ENCODE measurements around the gene AKT2.

The AKT2 gene

DNA sequence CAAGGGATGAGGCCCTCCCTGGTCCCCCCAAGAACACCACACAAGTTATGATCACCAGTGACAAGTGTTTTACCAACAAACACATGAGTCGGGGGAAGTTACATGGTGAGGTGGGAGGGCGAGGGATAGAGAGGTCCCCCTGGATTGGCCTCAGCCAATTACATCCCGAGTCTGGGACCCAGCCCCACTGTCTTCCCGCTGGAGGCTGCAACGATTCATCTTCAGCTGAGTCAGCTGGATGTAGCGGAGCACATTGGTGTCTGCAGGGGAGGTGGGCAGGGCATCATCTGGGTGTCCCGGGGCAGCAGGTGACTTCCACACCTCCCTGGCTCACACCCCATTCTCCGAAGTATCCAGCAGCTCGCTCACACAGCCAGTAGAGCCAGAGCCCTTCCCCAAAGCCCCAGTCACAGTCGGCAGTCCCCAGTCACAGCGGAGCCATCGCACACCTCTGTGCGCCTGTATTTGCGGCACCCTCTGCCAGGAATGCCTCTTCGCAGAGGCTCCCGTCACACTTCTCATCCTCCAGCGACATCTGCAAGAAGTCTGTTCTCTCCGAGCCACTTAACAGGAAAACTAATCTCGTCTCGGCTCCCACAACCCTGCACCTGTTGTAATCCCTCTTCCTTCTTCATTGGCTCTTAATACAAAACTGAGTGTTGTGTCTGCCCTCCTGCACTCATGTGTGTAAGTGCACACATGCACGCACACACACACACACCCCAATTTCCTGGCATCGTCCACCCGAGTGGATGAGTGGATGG, 69.0 kb downstream of the AKT2 start:
- Histone ChIP-seq H3K79me2 (ENCODE audit: control insufficient read depth, insufficient read depth, low read length, unreplicated experiment) (no peaks in the 10 kb centered on the region), H3K4me3 (ENCODE audit: low read depth, low read length) (no peak overlapping the region), H3K27me3 (ENCODE audit: insufficient read depth, low read length) (peaks cover 22% of the 10 kb centered on the region), H2AFZ (ENCODE audit: low read length, unreplicated experiment) (no peak overlapping the region), H3K4me1 (ENCODE audit: control insufficient read depth, insufficient read depth, low read length, unreplicated experiment) (peaks cover 7% of the 10 kb centered on the region), H3K36me3 (ENCODE audit: insufficient read depth, low read length) (no peaks in the 10 kb centered on the region), H3K27ac (ENCODE audit: low read depth, low read length) (no peak overlapping the region)

DNA sequence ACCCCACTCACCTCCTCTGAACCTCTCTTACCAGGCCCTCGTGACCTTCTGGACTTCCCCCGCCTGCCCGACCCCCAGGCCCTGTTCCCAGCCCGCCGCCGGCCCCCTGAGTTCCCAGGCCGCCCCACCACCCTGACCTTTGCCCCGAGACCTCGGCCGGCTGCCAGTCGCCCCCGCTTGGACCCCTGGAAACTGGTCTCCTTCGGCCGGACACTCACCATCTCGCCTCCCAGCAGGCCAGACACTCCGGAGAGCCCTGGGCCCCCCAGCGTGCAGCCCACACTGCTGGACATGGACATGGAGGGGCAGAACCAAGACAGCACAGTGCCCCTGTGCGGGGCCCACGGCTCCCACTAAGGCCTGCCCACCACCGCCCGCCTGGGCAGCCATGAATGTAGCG, 70.2 kb downstream of the AKT2 start:
- peaks cover 22% of the 10 kb centered on the region for H3K27me3 ChIP-seq (ENCODE audit: insufficient read depth, low read length)
- H3K36me3 ChIP-seq (ENCODE audit: insufficient read depth, low read length), result no peaks in the 10 kb centered on the region
- no peak overlapping the region for H2AFZ ChIP-seq (ENCODE audit: low read length, unreplicated experiment)
- no peak overlapping the region for H3K4me3 ChIP-seq (ENCODE audit: low read depth, low read length)
- H3K4me1 ChIP-seq (ENCODE audit: control insufficient read depth, insufficient read depth, low read length, unreplicated experiment), result peaks cover 4% of the 10 kb centered on the region
- no peaks in the 10 kb centered on the region for H3K79me2 ChIP-seq (ENCODE audit: control insufficient read depth, insufficient read depth, low read length, unreplicated experiment)
- no peak overlapping the region for H3K27ac ChIP-seq (ENCODE audit: low read depth, low read length)

DNA sequence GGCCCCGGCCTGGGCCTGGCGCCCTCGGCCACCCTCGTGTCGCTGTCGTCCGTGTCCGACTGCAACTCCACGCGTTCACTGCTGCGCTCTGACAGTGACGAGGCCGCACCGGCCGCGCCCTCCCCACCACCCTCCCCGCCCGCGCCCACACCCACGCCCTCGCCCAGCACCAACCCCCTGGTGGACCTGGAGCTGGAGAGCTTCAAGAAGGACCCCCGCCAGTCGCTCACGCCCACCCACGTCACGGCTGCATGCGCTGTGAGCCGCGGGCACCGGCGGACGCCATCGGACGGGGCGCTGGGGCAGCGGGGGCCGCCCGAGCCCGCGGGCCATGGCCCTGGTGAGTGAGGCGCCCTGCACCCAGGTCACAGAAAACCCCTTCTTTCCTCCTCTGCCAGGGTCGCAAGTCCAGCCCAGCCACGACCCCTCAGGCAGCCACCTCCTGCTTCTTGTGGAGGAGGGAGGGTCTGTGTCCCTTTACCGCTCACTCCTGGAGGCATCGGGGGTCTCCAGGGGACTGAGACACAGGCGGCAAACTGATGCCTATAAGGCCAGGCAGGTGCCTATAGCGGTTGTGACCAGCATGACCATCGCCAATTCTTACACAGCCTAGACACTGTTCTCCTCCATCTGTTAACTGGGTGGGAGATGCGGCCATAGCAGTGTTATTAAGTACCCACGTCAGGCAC, 71.1 kb downstream of the AKT2 start:
- Histone ChIP-seq H3K27ac (ENCODE audit: low read depth, low read length) (no peak overlapping the region), H3K4me3 (ENCODE audit: low read depth, low read length) (no peak overlapping the region), H3K4me1 (ENCODE audit: control insufficient read depth, insufficient read depth, low read length, unreplicated experiment) (no peaks in the 10 kb centered on the region), H3K79me2 (ENCODE audit: control insufficient read depth, insufficient read depth, low read length, unreplicated experiment) (no peaks in the 10 kb centered on the region), H2AFZ (ENCODE audit: low read length, unreplicated experiment) (no peak overlapping the region), H3K27me3 (ENCODE audit: insufficient read depth, low read length) (peaks cover 22% of the 10 kb centered on the region), H3K36me3 (ENCODE audit: insufficient read depth, low read length) (no peaks in the 10 kb centered on the region)

DNA sequence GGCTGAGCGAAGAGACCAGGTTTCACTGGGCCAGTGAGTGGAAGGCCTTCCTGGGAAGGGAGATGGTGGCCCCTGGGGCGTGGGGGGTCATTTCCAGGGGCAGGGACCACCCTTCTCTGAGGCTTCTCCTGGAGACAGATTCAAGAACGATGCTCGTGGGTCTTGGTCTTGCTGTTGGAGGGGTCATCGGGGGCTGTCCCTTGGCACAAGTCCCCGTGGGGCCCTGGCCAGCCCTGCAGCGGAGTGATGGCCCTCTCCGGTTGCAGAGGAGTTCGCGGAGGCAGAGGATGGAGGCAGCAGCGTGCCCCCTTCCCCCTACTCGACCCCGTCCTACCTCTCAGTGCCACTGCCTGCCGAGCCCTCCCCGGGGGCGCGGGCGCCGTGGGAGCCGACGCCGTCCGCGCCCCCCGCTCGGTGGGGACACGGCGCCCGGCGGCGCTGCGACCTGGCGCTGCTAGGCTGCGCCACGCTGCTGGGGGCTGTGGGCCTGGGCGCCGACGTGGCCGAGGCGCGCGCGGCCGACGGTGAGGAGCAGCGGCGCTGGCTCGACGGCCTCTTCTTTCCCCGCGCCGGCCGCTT, 71.8 kb downstream of the AKT2 start:
- Histone ChIP-seq H2AFZ (ENCODE audit: low read length, unreplicated experiment) (no peak overlapping the region), H3K27me3 (ENCODE audit: insufficient read depth, low read length) (peaks cover 18% of the 10 kb centered on the region), H3K27ac (ENCODE audit: low read depth, low read length) (no peak overlapping the region), H3K4me1 (ENCODE audit: control insufficient read depth, insufficient read depth, low read length, unreplicated experiment) (no peaks in the 10 kb centered on the region), H3K79me2 (ENCODE audit: control insufficient read depth, insufficient read depth, low read length, unreplicated experiment) (no peaks in the 10 kb centered on the region), H3K36me3 (ENCODE audit: insufficient read depth, low read length) (no peaks in the 10 kb centered on the region), H3K4me3 (ENCODE audit: low read depth, low read length) (no peak overlapping the region)

DNA sequence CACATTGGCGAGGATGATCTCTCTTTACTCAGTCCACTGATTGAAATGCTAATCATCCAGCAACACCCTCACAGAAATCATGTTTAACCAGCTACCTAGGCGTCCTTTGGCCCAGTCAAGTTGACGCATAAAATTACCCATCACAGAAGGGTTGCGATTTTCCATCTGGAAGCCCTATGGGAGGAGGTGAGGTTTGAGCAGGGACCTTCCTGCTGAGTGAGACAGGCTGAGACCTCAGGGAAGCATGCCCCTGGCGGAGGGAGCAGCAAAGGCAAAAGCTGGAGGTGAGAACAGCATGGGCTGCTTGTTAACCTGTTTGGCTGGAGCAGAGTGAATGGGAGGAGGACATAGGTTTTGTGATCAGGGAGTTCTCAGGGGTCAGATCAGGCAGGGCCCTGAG, 74.3 kb downstream of the AKT2 start:
- H3K36me3 ChIP-seq (ENCODE audit: insufficient read depth, low read length), result no peaks in the 10 kb centered on the region
- no peaks in the 10 kb centered on the region for H3K27me3 ChIP-seq (ENCODE audit: insufficient read depth, low read length)
- no peaks in the 10 kb centered on the region for H3K79me2 ChIP-seq (ENCODE audit: control insufficient read depth, insufficient read depth, low read length, unreplicated experiment)
- H3K27ac ChIP-seq (ENCODE audit: low read depth, low read length), result no peak overlapping the region
- H3K4me3 ChIP-seq (ENCODE audit: low read depth, low read length), result no peak overlapping the region
- no peak overlapping the region for H2AFZ ChIP-seq (ENCODE audit: low read length, unreplicated experiment)
- H3K4me1 ChIP-seq (ENCODE audit: control insufficient read depth, insufficient read depth, low read length, unreplicated experiment), result no peaks in the 10 kb centered on the region

DNA sequence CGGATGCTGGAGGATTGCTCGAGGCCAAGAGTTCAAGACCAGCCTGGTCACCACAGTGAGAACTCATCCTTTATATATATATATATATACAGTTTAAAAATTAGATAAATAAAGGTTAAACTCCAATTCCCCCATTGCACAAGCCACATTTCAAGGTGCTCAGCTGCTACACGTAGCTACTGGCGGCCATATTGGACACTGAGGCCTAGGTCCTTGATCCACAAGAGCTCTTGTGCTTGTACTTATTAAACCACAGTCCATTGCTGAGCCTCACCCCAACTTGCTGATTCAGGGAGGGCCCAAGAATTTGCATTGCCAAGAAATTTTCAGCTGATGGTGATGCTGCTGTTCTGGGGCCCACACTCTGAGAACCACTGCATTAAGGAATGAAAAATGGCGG, 76.5 kb downstream of the AKT2 start:
- Histone ChIP-seq H3K36me3 (ENCODE audit: insufficient read depth, low read length) (peaks cover 8% of the 10 kb centered on the region; the same call in 1 of the 2 replicates), H3K4me1 (ENCODE audit: control insufficient read depth, insufficient read depth, low read length, unreplicated experiment) (no peaks in the 10 kb centered on the region), H3K27me3 (ENCODE audit: insufficient read depth, low read length) (no peaks in the 10 kb centered on the region), H3K79me2 (ENCODE audit: control insufficient read depth, insufficient read depth, low read length, unreplicated experiment) (no peaks in the 10 kb centered on the region), H3K27ac (ENCODE audit: low read depth, low read length) (no peak overlapping the region), H3K4me3 (ENCODE audit: low read depth, low read length) (no peak overlapping the region), H2AFZ (ENCODE audit: low read length, unreplicated experiment) (no peak overlapping the region)

DNA sequence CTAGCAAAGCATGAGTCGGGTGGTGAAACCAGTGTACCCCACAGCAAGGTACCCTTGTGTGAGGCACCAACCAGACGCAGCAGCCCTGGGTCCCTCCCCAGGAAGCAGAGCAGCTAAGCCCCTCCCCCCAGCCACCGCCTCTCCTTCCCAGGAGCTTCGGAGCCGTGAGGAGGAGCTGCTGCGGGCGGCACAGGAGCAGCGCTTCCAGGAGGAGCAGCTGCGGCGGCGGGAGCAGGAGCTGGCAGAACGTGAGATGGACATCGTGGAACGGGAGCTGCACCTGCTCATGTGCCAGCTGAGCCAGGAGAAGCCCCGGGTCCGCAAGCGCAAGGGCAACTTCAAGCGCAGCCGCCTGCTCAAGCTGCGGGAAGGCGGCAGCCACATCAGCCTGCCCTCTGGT, 79.4 kb downstream of the AKT2 start:
- no peak overlapping the region for H2AFZ ChIP-seq (ENCODE audit: low read length, unreplicated experiment)
- H3K79me2 ChIP-seq (ENCODE audit: control insufficient read depth, insufficient read depth, low read length, unreplicated experiment), result no peaks in the 10 kb centered on the region
- no peaks in the 10 kb centered on the region for H3K27me3 ChIP-seq (ENCODE audit: insufficient read depth, low read length)
- H3K36me3 ChIP-seq (ENCODE audit: insufficient read depth, low read length), result peaks cover 8% of the 10 kb centered on the region; the same call in 1 of the 2 replicates
- no peak overlapping the region for H3K27ac ChIP-seq (ENCODE audit: low read depth, low read length)
- H3K4me1 ChIP-seq (ENCODE audit: control insufficient read depth, insufficient read depth, low read length, unreplicated experiment), result no peaks in the 10 kb centered on the region
- H3K4me3 ChIP-seq (ENCODE audit: low read depth, low read length), result no peak overlapping the region

DNA sequence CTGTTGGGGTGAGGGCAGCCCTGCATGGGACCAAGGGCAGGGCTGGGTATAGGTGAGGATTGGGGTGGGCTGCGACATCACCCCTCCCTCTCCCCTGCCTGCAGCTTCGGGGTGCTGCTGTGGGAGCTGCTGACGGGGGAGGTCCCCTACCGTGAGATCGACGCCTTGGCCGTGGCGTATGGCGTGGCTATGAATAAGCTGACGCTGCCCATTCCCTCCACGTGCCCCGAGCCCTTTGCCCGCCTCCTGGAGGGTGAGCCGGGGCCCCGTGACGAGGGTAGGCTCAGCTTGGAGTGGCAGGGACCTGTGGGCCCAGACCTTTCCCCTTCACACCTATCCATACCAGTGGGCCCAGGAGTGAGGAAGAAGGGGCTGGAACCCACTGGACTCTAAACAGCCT, 80.8 kb downstream of the AKT2 start:
- H2AFZ ChIP-seq (ENCODE audit: low read length, unreplicated experiment), result no peak overlapping the region
- no peaks in the 10 kb centered on the region for H3K4me1 ChIP-seq (ENCODE audit: control insufficient read depth, insufficient read depth, low read length, unreplicated experiment)
- no peaks in the 10 kb centered on the region for H3K27me3 ChIP-seq (ENCODE audit: insufficient read depth, low read length)
- H3K27ac ChIP-seq (ENCODE audit: low read depth, low read length), result no peak overlapping the region
- peaks cover 8% of the 10 kb centered on the region; the same call in 1 of the 2 replicates for H3K36me3 ChIP-seq (ENCODE audit: insufficient read depth, low read length)
- H3K79me2 ChIP-seq (ENCODE audit: control insufficient read depth, insufficient read depth, low read length, unreplicated experiment), result no peaks in the 10 kb centered on the region
- H3K4me3 ChIP-seq (ENCODE audit: low read depth, low read length), result no peak overlapping the region

DNA sequence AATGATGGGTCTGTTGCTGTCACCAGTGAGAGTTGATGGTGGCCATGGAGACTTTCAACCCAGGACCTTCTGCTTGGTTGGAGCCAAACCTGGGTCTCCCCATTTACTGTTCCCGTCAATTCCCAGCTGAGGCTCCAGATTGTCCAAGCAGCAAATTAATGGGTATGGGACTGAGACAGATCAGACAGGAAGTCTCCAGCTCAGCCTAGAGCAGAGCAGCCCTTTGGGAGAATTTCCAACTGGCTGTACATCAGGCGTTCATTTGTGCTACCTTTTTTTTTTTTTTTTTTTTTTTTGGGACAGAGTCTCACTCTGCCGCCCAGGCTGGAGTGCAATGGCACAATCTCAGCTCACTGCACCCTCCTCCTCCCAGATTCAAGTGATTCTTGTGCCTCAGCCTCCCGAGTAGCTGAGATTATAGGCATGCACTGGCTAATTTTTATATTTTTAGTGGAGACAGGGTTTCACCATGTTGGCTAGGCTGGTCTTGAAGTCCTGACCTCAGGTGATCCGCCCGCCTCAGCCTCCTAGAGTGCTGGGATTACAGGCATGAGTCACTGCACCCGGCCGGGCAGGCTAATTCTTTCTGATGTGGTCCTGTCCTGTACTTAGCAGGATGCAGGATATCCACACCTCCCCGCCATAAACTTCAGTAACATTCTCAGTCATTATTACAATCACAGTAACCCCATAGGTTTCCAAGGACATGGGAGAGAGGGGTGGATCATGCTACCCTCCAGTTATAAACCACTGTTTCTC, 84.6 kb downstream of the AKT2 start:
- H3K36me3 ChIP-seq (ENCODE audit: insufficient read depth, low read length), result peaks cover 5% of the 10 kb centered on the region; the same call in 1 of the 2 replicates
- H2AFZ ChIP-seq (ENCODE audit: low read length, unreplicated experiment), result no peak overlapping the region
- no peaks in the 10 kb centered on the region for H3K4me1 ChIP-seq (ENCODE audit: control insufficient read depth, insufficient read depth, low read length, unreplicated experiment)
- no peak overlapping the region for H3K27ac ChIP-seq (ENCODE audit: low read depth, low read length)
- H3K79me2 ChIP-seq (ENCODE audit: control insufficient read depth, insufficient read depth, low read length, unreplicated experiment), result no peaks in the 10 kb centered on the region
- no peak overlapping the region for H3K4me3 ChIP-seq (ENCODE audit: low read depth, low read length)
- H3K27me3 ChIP-seq (ENCODE audit: insufficient read depth, low read length), result no peaks in the 10 kb centered on the region

DNA sequence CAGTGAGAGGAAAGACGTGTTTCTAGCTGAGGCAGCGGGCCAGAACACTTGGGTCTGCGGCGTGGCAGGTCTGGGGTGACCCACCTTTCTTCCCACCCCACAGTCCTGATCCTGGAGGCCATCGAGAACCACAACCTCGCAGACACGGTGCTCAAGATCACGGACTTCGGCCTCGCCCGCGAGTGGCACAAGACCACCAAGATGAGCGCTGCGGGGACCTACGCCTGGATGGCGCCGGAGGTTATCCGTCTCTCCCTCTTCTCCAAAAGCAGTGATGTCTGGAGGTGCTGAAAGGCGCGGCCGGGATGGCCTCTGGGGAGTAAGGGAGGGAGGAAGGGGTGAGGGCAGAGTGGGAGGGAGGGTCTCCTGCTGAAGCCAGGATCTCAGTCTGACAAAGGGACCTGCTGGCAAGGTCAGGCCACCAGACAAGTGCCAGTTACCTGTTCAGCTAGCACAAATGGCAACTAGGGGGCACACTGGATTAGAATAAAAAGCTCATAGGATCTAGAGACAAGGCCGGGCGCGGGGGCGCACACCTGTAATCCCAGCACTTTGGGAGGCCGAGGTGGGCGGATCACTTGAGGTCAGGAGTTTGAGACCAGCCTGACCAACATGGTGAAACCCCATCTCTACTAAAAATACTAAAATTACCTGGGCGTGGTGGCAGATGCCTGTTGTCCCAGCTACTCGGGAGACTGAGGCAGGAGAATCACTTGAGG, 86.7 kb downstream of the AKT2 start:
- no peaks in the 10 kb centered on the region for H3K4me1 ChIP-seq (ENCODE audit: control insufficient read depth, insufficient read depth, low read length, unreplicated experiment)
- H3K36me3 ChIP-seq (ENCODE audit: insufficient read depth, low read length), result no peaks in the 10 kb centered on the region
- no peaks in the 10 kb centered on the region for H3K27me3 ChIP-seq (ENCODE audit: insufficient read depth, low read length)
- no peak overlapping the region for H3K27ac ChIP-seq (ENCODE audit: low read depth, low read length)
- H3K4me3 ChIP-seq (ENCODE audit: low read depth, low read length), result no peak overlapping the region
- H2AFZ ChIP-seq (ENCODE audit: low read length, unreplicated experiment), result no peak overlapping the region
- no peaks in the 10 kb centered on the region for H3K79me2 ChIP-seq (ENCODE audit: control insufficient read depth, insufficient read depth, low read length, unreplicated experiment)
